Measurements from ENCODE around the gene ELFN1.

ELFN1 gene

DNA sequence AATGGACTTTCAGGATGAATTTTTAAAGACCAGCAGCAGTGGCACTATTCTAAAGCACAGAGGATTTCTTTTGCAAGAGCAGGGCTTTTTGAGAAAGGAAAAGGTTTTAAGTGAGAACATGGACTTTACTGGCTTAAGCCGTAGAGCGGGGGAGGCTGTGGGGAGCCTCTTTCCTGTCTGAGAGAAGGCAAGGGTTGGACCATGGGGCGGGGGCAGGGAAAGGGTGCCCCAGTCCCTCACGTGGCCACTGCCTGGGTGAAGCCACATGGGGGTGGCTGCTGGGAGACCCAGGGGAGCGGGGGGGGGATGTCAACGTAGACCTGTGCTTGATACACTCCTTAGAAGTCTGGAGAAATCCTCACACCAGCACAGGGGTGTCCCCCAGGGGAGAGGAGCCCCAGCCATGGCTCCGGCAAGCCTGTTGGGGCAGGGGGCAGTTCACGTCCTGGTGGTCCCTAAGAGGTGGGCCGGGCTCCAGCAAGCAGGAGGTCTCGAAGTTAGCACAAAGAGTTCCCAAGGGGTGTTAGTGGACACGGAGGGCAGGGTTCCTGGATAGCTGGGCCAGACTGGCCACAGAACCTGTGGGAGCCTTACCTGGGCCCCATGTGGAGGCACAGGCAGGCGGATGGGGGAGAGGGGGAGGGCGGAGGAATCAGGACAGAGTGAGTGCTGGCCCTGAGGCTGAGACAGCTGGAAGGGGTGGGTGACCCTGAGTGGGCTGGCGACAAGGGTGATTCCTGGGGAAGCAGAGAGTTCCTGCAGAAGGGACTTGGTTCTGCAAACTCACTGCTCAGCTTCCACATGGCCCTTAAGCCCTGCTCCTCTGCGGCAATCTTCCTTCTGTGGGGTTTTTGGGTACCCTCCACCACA lies 36.9 kb upstream of the ELFN1 start:
- H3K27ac ChIP-seq (ENCODE audit: low read depth, low read length) = no peak overlapping the region
- no peaks in the 10 kb centered on the region for H3K36me3 ChIP-seq (ENCODE audit: insufficient read depth, low read length)
- no peaks in the 10 kb centered on the region for H3K4me1 ChIP-seq (ENCODE audit: insufficient read depth, low read length)
- peaks cover 11% of the 10 kb centered on the region for H3K9me3 ChIP-seq (ENCODE audit: low read length)
- no peak overlapping the region for H3K4me3 ChIP-seq (ENCODE audit: low read depth in 1 of 2, low read length in 2 of 2)
- H3K27me3 ChIP-seq (ENCODE audit: control insufficient read depth in 1 of 2, insufficient read depth in 2 of 2, low read length in 2 of 2) = peaks cover 4 to 6% of the 10 kb centered on the region in 2 donors
- H3K9ac ChIP-seq (ENCODE audit: low read length) = no peak overlapping the region

DNA sequence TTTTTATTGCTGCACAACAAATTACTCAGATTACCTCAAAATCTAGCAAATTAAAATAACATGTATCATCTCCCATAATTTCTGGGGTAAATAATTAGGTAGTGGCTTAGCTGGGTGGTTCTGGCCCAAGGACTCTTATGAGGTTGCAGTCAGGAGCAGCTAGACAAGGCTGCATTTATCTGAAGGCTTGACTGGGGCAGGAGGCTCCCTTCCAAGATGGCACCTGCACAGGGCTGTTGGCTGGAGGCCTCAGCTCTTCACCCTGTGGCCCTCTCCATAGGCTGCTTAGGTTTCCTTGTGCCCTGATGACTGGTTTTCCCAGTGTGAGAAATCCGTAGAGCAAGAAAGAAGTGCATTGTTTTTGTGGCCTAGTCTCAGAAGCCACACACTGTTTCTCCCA lies 34.7 kb upstream of the ELFN1 start:
- peaks cover 4 to 6% of the 10 kb centered on the region in 2 donors for H3K27me3 ChIP-seq (ENCODE audit: control insufficient read depth in 1 of 2, insufficient read depth in 2 of 2, low read length in 2 of 2)
- no peaks in the 10 kb centered on the region for H3K36me3 ChIP-seq (ENCODE audit: insufficient read depth, low read length)
- H3K4me3 ChIP-seq (ENCODE audit: low read depth in 1 of 2, low read length in 2 of 2) = no peak overlapping the region
- no peak overlapping the region for H3K27ac ChIP-seq (ENCODE audit: low read depth, low read length)
- H3K9me3 ChIP-seq (ENCODE audit: low read length) = peaks cover 12% of the 10 kb centered on the region
- H3K9ac ChIP-seq (ENCODE audit: low read length) = no peak overlapping the region
- H3K4me1 ChIP-seq (ENCODE audit: insufficient read depth, low read length) = no peaks in the 10 kb centered on the region

DNA sequence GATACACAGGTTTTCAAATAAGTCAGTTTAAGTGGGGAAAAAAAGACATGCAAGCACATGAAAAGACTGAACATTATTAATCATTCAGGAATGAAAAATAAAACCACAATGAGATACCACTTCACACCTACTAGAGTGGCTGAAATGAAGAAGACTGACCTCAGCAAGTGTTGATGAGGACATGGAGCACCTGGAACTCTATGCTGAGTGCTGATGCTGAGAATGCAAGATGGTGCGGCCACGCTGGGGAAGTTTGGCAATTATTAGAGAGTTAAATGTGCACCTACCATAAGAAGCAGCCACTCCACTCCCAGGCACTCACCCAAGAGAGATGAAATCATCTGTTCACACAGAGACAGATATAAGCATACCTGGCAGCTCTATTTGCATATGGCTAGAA lies 32.9 kb upstream of the ELFN1 start:
- peaks cover 3 to 8% of the 10 kb centered on the region in 2 donors for H3K27me3 ChIP-seq (ENCODE audit: control insufficient read depth in 1 of 2, insufficient read depth in 2 of 2, low read length in 2 of 2)
- no peak overlapping the region for H3K9ac ChIP-seq (ENCODE audit: low read length)
- H3K36me3 ChIP-seq (ENCODE audit: insufficient read depth, low read length) = no peaks in the 10 kb centered on the region
- no peak overlapping the region for H3K4me3 ChIP-seq (ENCODE audit: low read depth in 1 of 2, low read length in 2 of 2)
- no peak overlapping the region for H3K27ac ChIP-seq (ENCODE audit: low read depth, low read length)
- no peaks in the 10 kb centered on the region for H3K4me1 ChIP-seq (ENCODE audit: insufficient read depth, low read length)
- H3K9me3 ChIP-seq (ENCODE audit: low read length) = peaks cover 12% of the 10 kb centered on the region

DNA sequence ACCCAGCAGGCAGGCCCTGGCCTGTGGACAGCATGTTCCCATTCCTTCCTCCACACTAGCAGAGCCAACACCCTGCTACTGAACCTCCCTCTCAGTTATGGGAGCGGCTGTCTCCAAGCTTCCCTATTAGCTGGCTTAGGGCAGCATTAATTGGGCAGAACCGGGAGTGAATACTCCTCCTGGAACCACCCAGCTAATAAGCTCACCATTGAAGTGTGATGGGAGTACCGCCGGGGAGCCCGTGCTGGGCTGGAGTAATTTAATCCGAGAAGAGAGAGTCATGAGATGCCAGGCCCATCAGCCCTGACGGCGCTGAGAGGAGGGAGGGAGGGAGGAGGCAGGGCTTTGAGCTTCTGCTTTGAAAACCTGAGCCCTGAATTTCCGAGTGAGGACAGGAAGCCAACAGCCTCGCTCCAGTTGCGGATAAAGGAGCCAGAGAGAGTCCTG lies 31.8 kb upstream of the ELFN1 start:
- Histone ChIP-seq H3K4me3 (ENCODE audit: low read depth in 1 of 2, low read length in 2 of 2) (no peak overlapping the region), H3K4me1 (ENCODE audit: insufficient read depth, low read length) (no peaks in the 10 kb centered on the region), H3K9me3 (ENCODE audit: low read length) (peaks cover 12% of the 10 kb centered on the region), H3K27ac (ENCODE audit: low read depth, low read length) (no peak overlapping the region), H3K9ac (ENCODE audit: low read length) (no peak overlapping the region), H3K36me3 (ENCODE audit: insufficient read depth, low read length) (no peaks in the 10 kb centered on the region), H3K27me3 (ENCODE audit: control insufficient read depth in 1 of 2, insufficient read depth in 2 of 2, low read length in 2 of 2) (peaks cover under 1 to 3% of the 10 kb centered on the region in 2 donors)

DNA sequence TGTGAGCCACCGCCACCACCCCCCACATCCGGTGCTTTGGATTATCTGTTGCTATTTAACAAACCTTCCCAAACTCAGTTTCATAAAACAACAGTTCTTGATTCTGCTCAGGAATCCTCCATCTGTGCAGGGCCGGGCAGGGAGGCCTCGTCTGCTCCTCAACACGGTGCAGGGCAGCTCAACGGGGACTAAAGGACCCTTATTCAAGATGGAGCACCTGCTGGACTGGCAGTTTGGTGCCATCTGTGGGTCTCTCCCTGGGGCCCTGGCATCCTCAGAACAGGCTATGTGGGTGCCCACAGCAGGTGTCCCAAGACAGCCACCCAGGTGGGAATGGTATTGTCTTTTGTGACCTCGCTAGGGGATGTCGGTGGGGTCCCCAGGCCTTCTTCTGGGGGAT lies 31.0 kb upstream of the ELFN1 start:
- no peak overlapping the region for H3K4me3 ChIP-seq (ENCODE audit: low read depth in 1 of 2, low read length in 2 of 2)
- H3K36me3 ChIP-seq (ENCODE audit: insufficient read depth, low read length) = no peaks in the 10 kb centered on the region
- H3K27me3 ChIP-seq (ENCODE audit: control insufficient read depth in 1 of 2, insufficient read depth in 2 of 2, low read length in 2 of 2) = peaks cover 3 to 4% of the 10 kb centered on the region in 2 donors
- no peak overlapping the region for H3K9ac ChIP-seq (ENCODE audit: low read length)
- H3K9me3 ChIP-seq (ENCODE audit: low read length) = peaks cover 12% of the 10 kb centered on the region
- no peak overlapping the region for H3K27ac ChIP-seq (ENCODE audit: low read depth, low read length)
- no peaks in the 10 kb centered on the region for H3K4me1 ChIP-seq (ENCODE audit: insufficient read depth, low read length)

DNA sequence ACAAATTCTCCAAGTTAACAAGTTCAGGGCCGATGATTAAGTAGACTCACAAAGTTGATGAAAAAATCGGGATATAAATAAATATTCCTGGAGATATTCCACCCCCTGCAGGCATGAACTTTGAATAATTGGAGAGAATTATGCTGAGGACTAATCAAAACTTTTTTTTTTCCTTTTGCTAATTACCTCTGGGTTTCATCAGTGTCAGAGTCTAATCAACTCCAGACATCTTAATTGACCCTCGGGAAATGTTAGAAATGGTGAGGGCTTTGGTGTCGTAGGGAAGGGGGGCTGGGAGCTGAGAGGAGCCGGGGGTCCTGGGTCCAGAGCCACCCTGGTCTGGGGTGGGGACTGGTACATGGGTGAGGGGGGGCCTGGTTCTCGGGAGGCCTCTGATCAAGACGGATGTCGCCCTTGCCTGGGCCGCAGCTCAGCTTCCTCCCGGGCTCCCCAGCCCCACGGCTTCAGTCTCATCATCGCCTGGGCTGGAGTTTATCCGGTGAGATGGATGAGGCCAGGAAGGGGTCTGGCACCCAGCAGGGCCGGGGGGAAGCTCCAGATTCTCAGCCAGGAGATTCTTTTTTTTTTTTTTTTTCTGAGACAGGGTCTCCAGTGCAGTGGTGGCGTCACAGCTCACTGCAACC lies 30.4 kb upstream of the ELFN1 start:
- peaks cover 3 to 4% of the 10 kb centered on the region in 2 donors for H3K27me3 ChIP-seq (ENCODE audit: control insufficient read depth in 1 of 2, insufficient read depth in 2 of 2, low read length in 2 of 2)
- H3K9ac ChIP-seq (ENCODE audit: low read length) = no peak overlapping the region
- H3K4me1 ChIP-seq (ENCODE audit: insufficient read depth, low read length) = no peaks in the 10 kb centered on the region
- no peak overlapping the region for H3K27ac ChIP-seq (ENCODE audit: low read depth, low read length)
- no peaks in the 10 kb centered on the region for H3K36me3 ChIP-seq (ENCODE audit: insufficient read depth, low read length)
- H3K4me3 ChIP-seq (ENCODE audit: low read depth in 1 of 2, low read length in 2 of 2) = no peak overlapping the region
- H3K9me3 ChIP-seq (ENCODE audit: low read length) = peaks cover 9% of the 10 kb centered on the region

DNA sequence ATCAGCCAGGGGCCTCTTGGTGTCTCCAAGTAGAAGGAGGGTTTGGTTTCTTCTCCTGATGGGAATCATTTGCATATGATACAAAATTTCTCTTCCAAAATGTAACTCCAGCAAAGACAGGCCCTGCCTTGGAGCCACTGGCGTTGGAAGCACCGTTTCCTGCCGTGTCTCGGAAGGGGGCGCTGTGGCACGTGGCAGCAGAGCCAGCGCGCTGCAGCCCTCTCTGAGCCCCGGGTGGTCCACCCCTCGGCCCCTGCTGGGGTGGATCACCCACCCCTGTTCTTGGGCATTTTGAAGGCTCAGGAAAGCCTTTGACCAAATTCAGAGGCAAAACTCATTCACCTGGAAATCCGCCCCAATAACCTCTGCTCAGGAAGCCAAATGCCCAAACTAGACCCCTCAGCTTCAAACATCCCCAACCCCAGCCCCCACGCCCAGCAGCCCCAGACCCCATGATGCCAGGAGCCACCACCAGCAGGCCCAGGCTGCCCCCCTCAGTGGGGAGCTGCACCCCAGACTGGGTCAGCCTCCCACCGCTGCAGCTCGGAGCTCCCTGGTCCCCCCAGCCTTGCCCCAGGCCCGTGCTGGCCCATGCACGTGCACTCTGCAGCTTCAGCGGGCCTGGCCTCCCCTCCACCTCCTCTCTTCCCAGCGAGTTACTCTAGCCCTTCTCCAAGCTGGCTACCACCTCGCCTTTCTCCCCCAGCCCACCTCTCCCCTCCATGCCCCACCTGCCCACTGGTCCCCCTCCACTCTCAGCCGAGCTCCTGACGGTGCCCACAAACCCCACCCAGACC lies 29.5 kb upstream of the ELFN1 start:
- Histone ChIP-seq H3K9ac (ENCODE audit: low read length) (no peak overlapping the region), H3K4me1 (ENCODE audit: insufficient read depth, low read length) (no peaks in the 10 kb centered on the region), H3K4me3 (ENCODE audit: low read depth in 1 of 2, low read length in 2 of 2) (no peak overlapping the region), H3K27me3 (ENCODE audit: control insufficient read depth in 1 of 2, insufficient read depth in 2 of 2, low read length in 2 of 2) (peaks cover 4 to 10% of the 10 kb centered on the region in 2 donors), H3K27ac (ENCODE audit: low read depth, low read length) (no peak overlapping the region), H3K36me3 (ENCODE audit: insufficient read depth, low read length) (no peaks in the 10 kb centered on the region), H3K9me3 (ENCODE audit: low read length) (peaks cover 5% of the 10 kb centered on the region)

DNA sequence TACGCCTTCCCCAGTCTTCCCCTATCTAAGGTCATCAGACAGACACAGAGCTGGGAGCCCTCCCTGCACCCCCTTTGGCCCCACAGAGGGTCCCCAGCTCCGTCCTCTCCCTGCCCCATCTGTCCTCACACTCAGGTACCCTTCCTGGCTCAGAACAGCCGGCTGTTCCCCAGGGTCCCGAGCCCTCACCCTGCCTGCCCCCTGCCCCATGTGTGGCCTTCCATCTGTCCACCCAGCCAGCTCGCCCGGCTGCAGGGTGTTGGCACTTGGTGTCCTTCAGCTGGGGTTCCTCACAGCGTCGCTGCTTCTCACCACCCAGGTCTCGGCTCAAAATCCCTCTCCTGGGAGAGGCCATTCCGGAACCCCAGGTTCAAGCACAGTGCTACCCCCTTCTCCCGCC lies 28.9 kb upstream of the ELFN1 start:
- H3K4me1 ChIP-seq (ENCODE audit: insufficient read depth, low read length) = no peaks in the 10 kb centered on the region
- H3K9me3 ChIP-seq (ENCODE audit: low read length) = peaks cover 5% of the 10 kb centered on the region
- H3K9ac ChIP-seq (ENCODE audit: low read length) = no peak overlapping the region
- H3K27me3 ChIP-seq (ENCODE audit: control insufficient read depth in 1 of 2, insufficient read depth in 2 of 2, low read length in 2 of 2) = peaks cover 4 to 13% of the 10 kb centered on the region in 2 donors
- H3K27ac ChIP-seq (ENCODE audit: low read depth, low read length) = no peak overlapping the region
- no peaks in the 10 kb centered on the region for H3K36me3 ChIP-seq (ENCODE audit: insufficient read depth, low read length)
- H3K4me3 ChIP-seq (ENCODE audit: low read depth in 1 of 2, low read length in 2 of 2) = no peak overlapping the region

DNA sequence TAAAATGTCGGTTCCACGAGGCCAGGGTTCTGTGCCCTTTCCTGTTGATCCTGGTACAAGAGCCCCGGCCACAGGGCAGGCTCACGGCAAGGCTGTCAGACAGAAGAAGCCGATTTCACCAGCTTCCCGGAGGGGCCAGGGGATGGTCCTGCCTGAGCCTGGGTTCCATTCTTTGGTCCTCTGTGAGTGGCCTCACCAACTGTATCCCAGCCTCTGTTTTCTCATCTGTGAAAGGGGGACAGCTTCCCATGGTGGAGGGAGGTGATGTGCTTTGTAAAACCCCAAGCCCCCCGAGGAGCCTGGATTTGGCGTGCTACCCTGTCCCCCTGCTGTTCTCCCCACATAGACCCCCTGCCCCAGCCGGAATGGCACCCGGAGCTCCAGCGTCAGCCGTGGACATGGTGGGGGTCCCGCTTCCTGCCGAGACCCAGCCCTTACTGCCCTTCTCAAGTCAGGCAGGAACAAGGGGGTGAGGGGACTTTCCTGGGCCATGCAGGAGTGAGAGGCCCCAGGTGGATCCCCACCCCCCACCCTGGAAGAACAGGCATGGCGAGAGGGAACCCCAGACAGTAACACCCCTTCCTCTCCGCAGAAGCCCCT lies 28.3 kb upstream of the ELFN1 start:
- peaks cover 4 to 13% of the 10 kb centered on the region in 2 donors for H3K27me3 ChIP-seq (ENCODE audit: control insufficient read depth in 1 of 2, insufficient read depth in 2 of 2, low read length in 2 of 2)

DNA sequence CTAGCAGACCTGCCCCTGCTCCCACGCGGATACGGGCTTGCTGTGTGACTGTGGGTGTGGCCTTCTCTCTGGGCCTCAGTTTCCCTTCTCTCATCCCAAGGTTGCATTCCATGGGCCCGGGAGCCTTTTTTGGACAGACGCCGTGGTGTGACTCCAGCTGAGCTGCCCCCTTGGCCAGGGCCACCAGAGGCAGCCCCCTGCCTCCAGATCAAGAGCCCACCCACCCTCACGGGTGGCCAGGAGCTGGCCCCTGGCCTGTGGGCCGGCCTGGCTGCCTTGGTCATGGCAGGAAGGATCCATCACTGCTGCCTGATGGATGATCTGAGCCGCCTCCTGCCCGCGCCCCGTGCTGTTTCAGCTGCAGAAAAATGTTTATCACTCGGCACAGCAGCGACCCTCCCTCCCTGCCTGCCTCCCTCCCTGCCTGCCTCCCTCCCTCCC lies 27.8 kb upstream of the ELFN1 start:
- H3K9ac ChIP-seq (ENCODE audit: low read length) = no peak overlapping the region
- H3K4me1 ChIP-seq (ENCODE audit: insufficient read depth, low read length) = no peaks in the 10 kb centered on the region
- H3K27me3 ChIP-seq (ENCODE audit: control insufficient read depth in 1 of 2, insufficient read depth in 2 of 2, low read length in 2 of 2) = peaks cover 4 to 13% of the 10 kb centered on the region in 2 donors
- no peak overlapping the region for H3K27ac ChIP-seq (ENCODE audit: low read depth, low read length)
- peaks cover 5% of the 10 kb centered on the region for H3K9me3 ChIP-seq (ENCODE audit: low read length)
- H3K36me3 ChIP-seq (ENCODE audit: insufficient read depth, low read length) = no peaks in the 10 kb centered on the region
- no peak overlapping the region for H3K4me3 ChIP-seq (ENCODE audit: low read depth in 1 of 2, low read length in 2 of 2)

More for the DNA sequence above, 28.3 kb upstream of the ELFN1 start:
- Histone ChIP-seq H3K9me3 (ENCODE audit: low read length) (peaks cover 5% of the 10 kb centered on the region), H3K36me3 (ENCODE audit: insufficient read depth, low read length) (no peaks in the 10 kb centered on the region), H3K4me1 (ENCODE audit: insufficient read depth, low read length) (no peaks in the 10 kb centered on the region), H3K4me3 (ENCODE audit: low read depth in 1 of 2, low read length in 2 of 2) (no peak overlapping the region), H3K9ac (ENCODE audit: low read length) (no peak overlapping the region), H3K27ac (ENCODE audit: low read depth, low read length) (no peak overlapping the region)
